Nephron (organoid): ENCODE measurements around the gene CCDC187.

Source experiments
- H3K27ac Mint-ChIP-seq, 3 experiments: 2 replicates each; pipeline ENCODE4 v1.8.0; 2020; ENCODE audit warnings: mixed read lengths in 3 of 3, mild to moderate bottlenecking in 2 of 3, moderate library complexity in 1 of 3
- H3K27me3 Mint-ChIP-seq: 2 replicates; pipeline ENCODE4 v1.8.0; 2021; ENCODE audit warnings: low read depth, mild to moderate bottlenecking, moderate library complexity, mixed read lengths
- H3K36me3 Mint-ChIP-seq: 2 replicates; pipeline ENCODE4 v1.8.0; 2020; ENCODE audit warnings: low read depth, mixed read lengths
- H3K4me1 Mint-ChIP-seq: 2 replicates; pipeline ENCODE4 v1.8.0; 2020; ENCODE audit warnings: mixed read lengths
- H3K4me3 Mint-ChIP-seq, 3 experiments: 2 replicates each; pipeline ENCODE4 v1.8.0; 2020; ENCODE audit warnings: mild to moderate bottlenecking in 3 of 3, mixed read lengths in 3 of 3, moderate library complexity in 2 of 3
- H3K9me3 Mint-ChIP-seq: 2 replicates; pipeline ENCODE4 v1.8.0; 2020; ENCODE audit warnings: mixed read lengths
- TF ChIP-seq, protein P1 (sequence below), 3 experiments: fragments of 200-600 bp; sonication (generic); IDR thresholded peaks; one replicate each; pipeline ENCODE4 v1.5.0; 2021; ENCODE audit warnings: antibody characterized with exemption in 3 of 3; ENCODE audit not compliant: unreplicated experiment in 3 of 3

Gene CCDC187

DNA sequence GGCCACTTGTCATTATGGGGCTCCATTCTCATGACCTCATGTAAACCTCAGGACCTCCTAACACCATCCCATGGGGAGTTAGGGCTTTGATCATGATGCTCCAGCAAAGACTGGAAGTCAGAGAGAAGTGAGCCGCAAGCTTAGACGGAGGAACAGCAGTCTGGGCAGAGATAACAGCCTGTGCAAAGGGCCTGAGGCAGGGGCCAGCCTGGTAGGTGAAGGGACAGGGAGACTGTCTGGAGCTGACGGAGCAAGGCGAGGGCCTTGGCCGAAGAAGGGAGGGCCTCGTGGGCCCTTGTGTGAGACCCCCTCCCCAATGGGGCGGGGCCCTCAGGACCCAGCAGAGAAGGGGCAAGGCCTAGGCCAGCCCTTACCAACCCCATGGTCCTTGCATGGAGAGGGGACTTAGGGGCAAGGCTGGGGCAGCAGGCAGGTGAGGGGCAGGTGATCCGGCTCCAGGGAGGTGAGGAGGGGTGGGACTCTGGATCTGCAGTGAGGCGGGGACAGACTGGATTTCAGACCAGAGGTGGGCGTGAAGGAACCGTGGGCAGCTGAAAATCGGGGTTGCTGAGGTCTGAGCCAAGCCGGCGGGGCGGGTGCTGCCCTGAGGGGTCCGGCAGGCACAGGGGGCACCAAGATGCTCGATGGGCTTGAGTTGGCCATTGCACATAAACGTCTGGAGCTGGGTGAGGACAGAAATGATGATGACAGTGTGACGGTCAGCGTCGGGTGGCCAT is 40.8 kb upstream of the CCDC187 start:
- Mint-ChIP-seq H3K4me3 (peak overlapping the region in 1 of 3 experiments; percentile 25), H3K9me3 (no peaks in the 10 kb centered on the region), H3K4me1 (peaks cover 5% of the 10 kb centered on the region), H3K36me3 (no peaks in the 10 kb centered on the region), H3K27me3 (no peaks in the 10 kb centered on the region), H3K27ac (no peak overlapping the region)
- TF ChIP-seq, protein P1, sequence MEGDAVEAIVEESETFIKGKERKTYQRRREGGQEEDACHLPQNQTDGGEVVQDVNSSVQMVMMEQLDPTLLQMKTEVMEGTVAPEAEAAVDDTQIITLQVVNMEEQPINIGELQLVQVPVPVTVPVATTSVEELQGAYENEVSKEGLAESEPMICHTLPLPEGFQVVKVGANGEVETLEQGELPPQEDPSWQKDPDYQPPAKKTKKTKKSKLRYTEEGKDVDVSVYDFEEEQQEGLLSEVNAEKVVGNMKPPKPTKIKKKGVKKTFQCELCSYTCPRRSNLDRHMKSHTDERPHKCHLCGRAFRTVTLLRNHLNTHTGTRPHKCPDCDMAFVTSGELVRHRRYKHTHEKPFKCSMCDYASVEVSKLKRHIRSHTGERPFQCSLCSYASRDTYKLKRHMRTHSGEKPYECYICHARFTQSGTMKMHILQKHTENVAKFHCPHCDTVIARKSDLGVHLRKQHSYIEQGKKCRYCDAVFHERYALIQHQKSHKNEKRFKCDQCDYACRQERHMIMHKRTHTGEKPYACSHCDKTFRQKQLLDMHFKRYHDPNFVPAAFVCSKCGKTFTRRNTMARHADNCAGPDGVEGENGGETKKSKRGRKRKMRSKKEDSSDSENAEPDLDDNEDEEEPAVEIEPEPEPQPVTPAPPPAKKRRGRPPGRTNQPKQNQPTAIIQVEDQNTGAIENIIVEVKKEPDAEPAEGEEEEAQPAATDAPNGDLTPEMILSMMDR (IDR thresholded peaks at IDR 0.05; ENCODE audit: unreplicated experiment in 3 of 3): no peak

DNA sequence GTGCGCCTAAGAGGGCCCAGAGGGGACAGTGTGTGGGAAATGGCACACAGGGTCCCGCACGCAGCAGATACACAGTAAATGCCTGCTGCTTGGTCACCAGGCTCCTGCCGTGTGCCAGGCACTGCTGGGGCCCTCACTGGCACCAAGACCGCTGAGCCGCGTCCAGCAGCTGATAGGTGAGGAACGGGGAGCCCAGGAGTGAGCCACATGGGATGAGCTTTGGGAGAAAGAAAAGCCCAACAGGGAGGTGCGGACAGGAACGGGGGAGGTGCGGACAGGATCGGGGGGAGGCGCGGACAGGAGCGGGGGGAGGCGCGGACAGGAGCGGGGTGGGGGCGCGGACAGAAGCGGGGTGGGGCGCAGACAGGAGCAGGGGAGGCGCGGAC is 40.0 kb upstream of the CCDC187 start:
- H3K36me3 Mint-ChIP-seq: peaks cover 5% of the 10 kb centered on the region

DNA sequence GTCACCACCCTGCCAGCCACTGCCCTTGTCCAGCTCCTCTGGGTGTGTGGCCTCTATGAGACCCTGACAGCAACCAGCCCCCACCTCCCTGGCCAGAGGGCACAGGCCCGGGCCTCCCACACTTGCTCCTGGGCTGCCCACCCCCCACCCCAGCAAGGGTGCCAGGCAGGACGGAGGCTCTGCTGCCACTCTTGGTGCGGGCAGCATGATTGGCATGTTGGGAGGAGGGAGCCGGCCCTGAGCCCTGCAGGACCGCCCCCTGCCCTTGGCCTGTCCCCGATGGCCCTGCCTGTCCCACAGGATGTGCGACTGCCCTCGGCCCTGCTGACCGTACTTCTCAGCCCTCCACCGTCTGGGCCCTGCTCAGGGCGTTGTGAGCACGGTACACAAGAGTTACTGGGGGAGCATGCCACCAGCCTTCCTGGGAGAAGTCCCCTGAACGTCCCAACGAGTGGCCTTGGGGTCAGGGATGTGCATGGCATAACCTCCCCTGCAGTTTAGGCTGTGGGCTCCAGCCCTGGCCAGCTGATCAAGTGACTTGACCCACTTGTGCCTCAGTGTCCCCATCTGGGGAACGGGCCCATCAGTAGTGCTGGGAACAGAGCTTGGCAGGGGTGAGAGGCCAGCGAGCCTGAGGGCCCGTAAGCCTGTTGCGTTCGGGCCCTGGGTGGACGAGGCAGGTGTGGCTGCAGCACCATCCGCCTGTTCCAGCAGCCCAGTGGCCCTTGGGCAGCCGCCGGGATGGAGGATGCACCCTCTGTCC is 39.4 kb upstream of the CCDC187 start:
- Mint-ChIP-seq H3K4me1 (peaks cover 11% of the 10 kb centered on the region), H3K36me3 (peaks cover 7% of the 10 kb centered on the region), H3K27me3 (no peaks in the 10 kb centered on the region), H3K9me3 (no peaks in the 10 kb centered on the region), H3K27ac (peak overlapping the region in 2 of 3 experiments; percentile 75 to 86), H3K4me3 (peak overlapping the region in 2 of 3 experiments; percentile 70 to 78)
- TF ChIP-seq, protein P1 (IDR thresholded peaks at IDR 0.05; ENCODE audit: unreplicated experiment in 3 of 3): no peak

More for the DNA sequence above, 40.0 kb upstream of the CCDC187 start:
- TF ChIP-seq, protein P1 (IDR thresholded peaks at IDR 0.05; ENCODE audit: unreplicated experiment in 3 of 3): no peak
- Mint-ChIP-seq H3K27me3 (no peaks in the 10 kb centered on the region), H3K4me3 (no peak overlapping the region), H3K27ac (no peak overlapping the region), H3K4me1 (peaks cover 10% of the 10 kb centered on the region), H3K9me3 (no peaks in the 10 kb centered on the region)

DNA sequence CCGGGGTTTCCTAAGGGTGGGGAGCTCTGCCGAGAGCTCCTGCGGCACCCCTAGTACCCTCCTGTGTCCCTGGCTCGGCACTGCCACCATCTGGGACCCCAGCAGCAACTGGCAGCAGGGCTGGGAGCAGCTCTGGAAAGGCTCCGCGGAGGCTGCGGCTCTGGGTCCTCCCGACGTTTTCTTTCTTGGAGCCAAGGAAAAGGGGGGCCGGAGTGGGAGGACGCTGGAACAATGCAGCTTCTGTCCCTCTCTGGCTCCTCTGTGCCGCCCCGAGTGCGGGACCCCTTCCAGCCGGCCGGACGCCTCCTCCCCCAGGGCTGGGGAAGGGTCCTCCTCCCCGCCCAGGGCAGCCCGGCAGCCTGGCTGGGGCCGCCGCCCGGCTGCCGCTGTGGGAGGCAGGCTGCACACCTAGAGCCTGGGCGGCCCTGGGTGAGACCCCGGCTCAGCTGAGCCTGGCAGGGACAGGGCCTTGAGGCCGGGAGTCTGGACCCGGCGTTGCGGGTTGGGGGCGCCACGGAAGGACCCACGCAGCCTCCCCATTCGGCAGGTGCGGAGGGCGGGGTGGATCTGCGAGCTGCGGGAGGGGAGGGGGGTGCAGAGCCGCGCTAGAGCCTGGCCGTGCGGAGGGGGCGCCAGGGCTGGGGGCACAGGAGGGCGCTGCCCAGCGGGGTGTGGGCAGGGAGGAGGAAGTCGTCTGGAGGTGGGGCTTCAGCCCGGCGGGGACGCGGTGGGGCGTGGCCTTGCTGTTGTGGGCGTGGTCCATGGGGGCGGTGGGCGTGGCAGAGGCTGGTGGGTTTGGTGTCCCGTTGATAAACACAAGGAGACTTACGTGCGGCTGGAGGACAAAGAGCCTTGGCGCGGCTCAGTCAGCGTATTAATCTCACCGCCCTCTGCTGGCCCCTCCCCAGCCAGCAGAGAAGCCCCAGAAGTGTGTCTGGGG is 38.6 kb upstream of the CCDC187 start:
- H3K27me3 Mint-ChIP-seq: no peaks in the 10 kb centered on the region

DNA sequence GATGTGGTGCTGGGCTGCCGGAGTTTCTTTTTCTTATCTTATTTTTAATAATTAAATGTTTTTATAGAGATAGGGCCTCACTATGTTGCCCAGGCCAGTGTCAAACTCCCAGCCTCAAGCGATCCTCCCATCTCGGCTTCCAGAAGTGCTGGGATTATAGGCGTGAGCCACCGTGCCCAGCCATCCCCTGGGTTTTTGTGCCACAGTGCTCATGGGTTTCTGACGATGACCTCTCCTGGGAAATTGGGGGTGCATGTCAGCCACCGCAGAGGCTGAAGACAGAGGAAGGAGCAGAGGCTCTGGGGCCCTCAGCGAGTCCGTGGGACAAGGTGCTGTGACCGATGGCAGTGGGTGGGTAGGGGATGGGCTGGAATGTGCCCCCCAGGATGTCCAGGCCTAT is 37.9 kb upstream of the CCDC187 start:
- TF ChIP-seq, protein P1 (IDR thresholded peaks at IDR 0.05; ENCODE audit: unreplicated experiment in 3 of 3): no peak
- peaks cover 7% of the 10 kb centered on the region for H3K36me3 Mint-ChIP-seq
- peaks cover 11% of the 10 kb centered on the region for H3K4me1 Mint-ChIP-seq
- H3K27me3 Mint-ChIP-seq: no peaks in the 10 kb centered on the region
- H3K4me3 Mint-ChIP-seq: peak overlapping the region in 1 of 3 experiments; percentile 56
- no peaks in the 10 kb centered on the region for H3K9me3 Mint-ChIP-seq
- H3K27ac Mint-ChIP-seq: no peak overlapping the region

More for the DNA sequence above, 38.6 kb upstream of the CCDC187 start:
- H3K4me3 Mint-ChIP-seq: peak overlapping the region; percentile 66 to 78 (median 70)
- no peaks in the 10 kb centered on the region for H3K9me3 Mint-ChIP-seq
- H3K36me3 Mint-ChIP-seq: peaks cover 7% of the 10 kb centered on the region
- H3K4me1 Mint-ChIP-seq: peaks cover 11% of the 10 kb centered on the region
- TF ChIP-seq, protein P1 (IDR thresholded peaks at IDR 0.05; ENCODE audit: unreplicated experiment in 3 of 3): no peak
- peak overlapping the region in 2 of 3 experiments; percentile 75 to 86 for H3K27ac Mint-ChIP-seq
